ENCODE data around the gene SIGLEC12.

DNA sequence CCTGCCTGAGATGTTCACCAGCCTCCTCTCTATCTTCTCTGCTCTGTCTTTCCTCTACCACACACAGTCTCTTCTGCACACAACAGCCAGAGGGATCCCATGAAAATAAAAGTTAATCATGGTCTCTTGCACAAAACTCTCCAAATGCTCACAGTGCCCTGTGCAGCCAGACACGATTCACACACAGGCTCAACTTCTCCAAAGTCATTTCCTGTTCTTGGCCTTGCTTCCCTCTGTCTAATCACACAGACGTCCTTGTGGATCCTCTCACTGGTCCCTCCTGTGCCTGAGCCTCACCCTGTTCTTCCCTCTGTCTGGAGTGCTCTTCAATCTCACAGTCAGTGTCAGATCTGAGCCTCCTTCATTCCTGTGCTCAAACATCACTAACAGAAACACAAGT, 7.8 kb downstream of the SIGLEC12 start:
- TF ChIP-seq, protein P1, sequence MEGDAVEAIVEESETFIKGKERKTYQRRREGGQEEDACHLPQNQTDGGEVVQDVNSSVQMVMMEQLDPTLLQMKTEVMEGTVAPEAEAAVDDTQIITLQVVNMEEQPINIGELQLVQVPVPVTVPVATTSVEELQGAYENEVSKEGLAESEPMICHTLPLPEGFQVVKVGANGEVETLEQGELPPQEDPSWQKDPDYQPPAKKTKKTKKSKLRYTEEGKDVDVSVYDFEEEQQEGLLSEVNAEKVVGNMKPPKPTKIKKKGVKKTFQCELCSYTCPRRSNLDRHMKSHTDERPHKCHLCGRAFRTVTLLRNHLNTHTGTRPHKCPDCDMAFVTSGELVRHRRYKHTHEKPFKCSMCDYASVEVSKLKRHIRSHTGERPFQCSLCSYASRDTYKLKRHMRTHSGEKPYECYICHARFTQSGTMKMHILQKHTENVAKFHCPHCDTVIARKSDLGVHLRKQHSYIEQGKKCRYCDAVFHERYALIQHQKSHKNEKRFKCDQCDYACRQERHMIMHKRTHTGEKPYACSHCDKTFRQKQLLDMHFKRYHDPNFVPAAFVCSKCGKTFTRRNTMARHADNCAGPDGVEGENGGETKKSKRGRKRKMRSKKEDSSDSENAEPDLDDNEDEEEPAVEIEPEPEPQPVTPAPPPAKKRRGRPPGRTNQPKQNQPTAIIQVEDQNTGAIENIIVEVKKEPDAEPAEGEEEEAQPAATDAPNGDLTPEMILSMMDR (IDR thresholded peaks at IDR 0.05) = no peak
- no peak for TF ChIP-seq POLR2A (IDR thresholded peaks at IDR 0.05)

All from testis (tissue), 2 donors.